Endothelial cell of umbilical vein (primary cell): ENCODE data around the gene SYAP1. TPM values are rescaled to one million over a fixed set of nuclear protein-coding genes. Genes with fewer than 3 reads are reported as not detected.

Source experiments
- BruUV-seq: library from RNA; stranded (reverse); fragments of 400-500 nt; replicated peaks from 2 replicates; lab custom pipeline; 2021; lab: Mats Ljungman, UMichigan
- CTCF ChIA-PET: fragments of 300-600, 350-600 bp; sonication (Branson Sonifier 250); formaldehyde crosslinking; loops from one replicate; lab custom pipeline; 2021; ENCODE audit warnings: antibody characterized with exemption, inconsistent platforms; lab: Charles Lee
- POLR2A ChIA-PET: fragments of 300-600, 350-600 bp; sonication (Branson Sonifier 250); formaldehyde crosslinking; loops from one replicate; lab custom pipeline; 2021; ENCODE audit warnings: antibody characterized with exemption, inconsistent platforms; lab: Charles Lee
- DNase-seq: peaks from one replicate; pipeline ENCODE4 v3.0.0-alpha.2; 2011; ENCODE audit warnings: low read depth, low spot score
- FAIRE-seq: peaks from 2 replicates; lab custom pipeline; 2011; peaks lifted over from hg19 to GRCh38; lab: Jason Lieb, UNC
- H2AFZ ChIP-seq: 2 replicates; pipeline ENCODE4 v1.6.0; 2012; ENCODE audit warnings: low read depth, low read length, control low read depth, inconsistent platforms
- H3K27ac ChIP-seq: 2 replicates; pipeline ENCODE4 v1.5.1; 2011; ENCODE audit warnings: low read depth, mild to moderate bottlenecking, control low read depth, low read length, moderate library complexity; ENCODE audit not compliant: insufficient read depth
- H3K27me3 ChIP-seq, 2 experiments: 2 replicates each; pipeline versions ENCODE4 v1.6.0 to v1.6.1; 2011; ENCODE audit warnings: low read length in 2 of 2, mixed read lengths in 1 of 2; ENCODE audit not compliant: control insufficient read depth in 2 of 2, insufficient read depth in 2 of 2
- H3K36me3 ChIP-seq, 2 experiments: 2 replicates in 1 of 2; 3 replicates in 1 of 2; pipeline ENCODE4 v1.5.1; 2011; ENCODE audit warnings: low read length in 2 of 2, mild to moderate bottlenecking in 1 of 2, moderate library complexity in 1 of 2; ENCODE audit not compliant: control insufficient read depth in 2 of 2, insufficient read depth in 2 of 2; ENCODE audit errors: extremely low read depth in 1 of 2
- H3K4me1 ChIP-seq: 3 replicates; pipeline ENCODE4 v1.5.1; 2011; ENCODE audit warnings: mild to moderate bottlenecking, low read length; ENCODE audit not compliant: control insufficient read depth, insufficient read depth; ENCODE audit errors: extremely low read depth
- H3K4me2 ChIP-seq: 2 replicates; pipeline ENCODE4 v1.6.1; 2011; ENCODE audit warnings: low read length, control low read depth, mixed read lengths; ENCODE audit not compliant: insufficient read depth
- H3K4me3 ChIP-seq, 3 experiments: fragments of 200-600 bp in 1 of 3; sonication (generic), shearing (Covaris generic) in 1 of 3; replicated peaks in 1 of 3; 2 replicates each; pipeline ENCODE4 v1.5.1; 2011 to 2016; ENCODE audit warnings: control low read depth in 3 of 3, low read length in 3 of 3, mild to moderate bottlenecking in 2 of 3, inconsistent platforms in 1 of 3, low read depth in 1 of 3, moderate library complexity in 1 of 3; ENCODE audit not compliant: insufficient read depth in 1 of 3
- H3K79me2 ChIP-seq: 2 replicates; pipeline ENCODE4 v1.6.0; 2012; ENCODE audit warnings: low read length, inconsistent platforms; ENCODE audit not compliant: control insufficient read depth, insufficient read depth
- H3K9ac ChIP-seq: replicated peaks from 2 replicates; pipeline ENCODE3; 2011; ENCODE audit warnings: low read length, control low read depth; ENCODE audit not compliant: insufficient read depth; ENCODE audit errors: extremely low read depth
- H3K9me1 ChIP-seq: replicated peaks from 3 replicates; pipeline ENCODE4 v1.6.0; 2011; ENCODE audit warnings: mild to moderate bottlenecking, low read length; ENCODE audit not compliant: control insufficient read depth, insufficient read depth; ENCODE audit errors: extremely low read depth
- H3K9me3 ChIP-seq: replicated peaks from 2 replicates; pipeline ENCODE4 v1.5.1; 2012; ENCODE audit warnings: low read length, inconsistent platforms; ENCODE audit not compliant: control insufficient read depth, insufficient read depth
- H4K20me1 ChIP-seq: replicated peaks from 2 replicates; pipeline ENCODE3; 2011; ENCODE audit warnings: mild to moderate bottlenecking, low read length; ENCODE audit not compliant: control insufficient read depth, insufficient read depth; ENCODE audit errors: extremely low read depth
- EZH2 ChIP-seq: IDR thresholded peaks from 2 replicates; pipeline ENCODE4 v1.6.1; 2012; ENCODE audit warnings: borderline replicate concordance, low read depth, mild to moderate bottlenecking, moderate library complexity, low read length, inconsistent platforms; ENCODE audit not compliant: severe bottlenecking
- FOS ChIP-seq: IDR thresholded peaks from 2 replicates; pipeline ENCODE4 v1.6.1; 2011; ENCODE audit warnings: mild to moderate bottlenecking, low read length, moderate library complexity, borderline replicate concordance; ENCODE audit not compliant: insufficient read depth
- GATA2 ChIP-seq: IDR thresholded peaks from 2 replicates; pipeline ENCODE4 v1.7.0; 2011; ENCODE audit warnings: low read depth, mild to moderate bottlenecking, moderate library complexity, mixed read lengths, low read length; ENCODE audit not compliant: insufficient read length, insufficient read depth
- JUN ChIP-seq: IDR thresholded peaks from 2 replicates; pipeline ENCODE4 v1.6.1; 2011; ENCODE audit warnings: borderline replicate concordance, low read depth; ENCODE audit not compliant: insufficient read length, insufficient read depth
- MYC ChIP-seq: IDR thresholded peaks from one replicate; pipeline ENCODE4 v1.6.1; 2011; ENCODE audit warnings: mild to moderate bottlenecking, low read depth, low read length
- POLR2A ChIP-seq: IDR thresholded peaks from 2 replicates; pipeline ENCODE4 v1.6.1; 2012; ENCODE audit warnings: low read depth, mild to moderate bottlenecking, control low read depth, low read length
- POLR2AphosphoS5 ChIP-seq: IDR thresholded peaks from 2 replicates; pipeline ENCODE4 v1.6.1; 2012; ENCODE audit warnings: low read depth, mild to moderate bottlenecking, control low read depth, low read length, moderate library complexity; ENCODE audit not compliant: insufficient read depth
- dilution Hi-C: fragments of 300-500 bp; cut with MboI; formaldehyde crosslinking; loops from one replicate; pipeline ENCODE4 v1.15.0; 2019; ENCODE audit warnings: low sequenced_read_pairs; ENCODE audit not compliant: extremely low pct_ligation_motif_present
- intact Hi-C: fragments of 100-400 bp; cut with micrococcal nuclease; formaldehyde crosslinking; loops from one replicate; pipeline ENCODE4 v1.10.0; 2022
- polyA plus RNA-seq, 4 experiments: library from polyadenylated mRNA; depleted of rRNA in 3 of 4; stranded (reverse) in 3 of 4; unstranded in 1 of 4; fragments of >200 nt; gene quantifications; 2 replicates each; pipeline versions ENCODE4 v1.2.1 to v1.2.3, GENCODE V29; 2011 to 2012; ENCODE audit warnings: missing spikeins in 1 of 4
- total RNA-seq: library from RNA; stranded (reverse); gene quantifications from 2 replicates; pipeline ENCODE4 v1.2.3, GENCODE V29; 2021
- TF ChIP-seq, protein P1 (sequence below): IDR thresholded peaks from 2 replicates; pipeline ENCODE4 v1.6.1; 2011; ENCODE audit not compliant: insufficient read depth, insufficient read length
- TF ChIP-seq, protein P2 (sequence below), 2 donors: IDR thresholded peaks; 1 replicate in 1 of 2; 2 replicates in 1 of 2; pipeline ENCODE4 v1.5.1; 2011; ENCODE audit warnings: low read length in 2 of 2, mild to moderate bottlenecking in 2 of 2, moderate library complexity in 2 of 2, control low read depth in 1 of 2, inconsistent platforms in 1 of 2, low read depth in 1 of 2; ENCODE audit not compliant: insufficient read depth in 1 of 2; ENCODE audit errors: extremely low read depth in 1 of 2

The SYAP1 gene
- total and polyA plus RNA-seq, 2 donors (not counting 3 experiments of a cell fraction or from before 2014, with no cell fraction given): 3.4 to 21.9 TPM

DNA sequence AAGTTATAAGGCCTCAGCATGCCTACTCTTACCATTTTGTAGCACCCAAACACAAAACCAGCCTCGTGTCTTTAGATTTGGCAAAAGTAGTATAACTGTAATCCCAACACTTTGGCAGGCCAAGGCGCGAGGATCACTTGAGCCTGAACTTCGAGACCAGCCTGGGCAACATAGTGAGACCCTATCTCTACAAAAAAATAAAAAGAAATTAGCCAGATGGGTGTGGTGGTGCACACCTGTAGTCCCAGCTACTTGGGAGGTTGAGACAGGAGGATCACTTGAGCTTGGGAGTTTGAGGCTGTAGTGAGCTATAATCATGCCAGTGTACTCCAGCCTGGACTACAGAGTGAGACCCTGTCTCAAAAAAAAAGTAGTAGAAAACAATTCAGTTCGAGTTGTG is 17.6 kb downstream of the SYAP1 start:
- TF ChIP-seq GATA2 (no peak), MYC (no peak), FOS (no peak), POLR2AphosphoS5 (no peak), JUN (no peak), POLR2A (no peak), EZH2 (no peak)
- TF ChIP-seq, protein P1, sequence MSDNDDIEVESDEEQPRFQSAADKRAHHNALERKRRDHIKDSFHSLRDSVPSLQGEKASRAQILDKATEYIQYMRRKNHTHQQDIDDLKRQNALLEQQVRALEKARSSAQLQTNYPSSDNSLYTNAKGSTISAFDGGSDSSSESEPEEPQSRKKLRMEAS: no peak
- TF ChIP-seq, protein P2, sequence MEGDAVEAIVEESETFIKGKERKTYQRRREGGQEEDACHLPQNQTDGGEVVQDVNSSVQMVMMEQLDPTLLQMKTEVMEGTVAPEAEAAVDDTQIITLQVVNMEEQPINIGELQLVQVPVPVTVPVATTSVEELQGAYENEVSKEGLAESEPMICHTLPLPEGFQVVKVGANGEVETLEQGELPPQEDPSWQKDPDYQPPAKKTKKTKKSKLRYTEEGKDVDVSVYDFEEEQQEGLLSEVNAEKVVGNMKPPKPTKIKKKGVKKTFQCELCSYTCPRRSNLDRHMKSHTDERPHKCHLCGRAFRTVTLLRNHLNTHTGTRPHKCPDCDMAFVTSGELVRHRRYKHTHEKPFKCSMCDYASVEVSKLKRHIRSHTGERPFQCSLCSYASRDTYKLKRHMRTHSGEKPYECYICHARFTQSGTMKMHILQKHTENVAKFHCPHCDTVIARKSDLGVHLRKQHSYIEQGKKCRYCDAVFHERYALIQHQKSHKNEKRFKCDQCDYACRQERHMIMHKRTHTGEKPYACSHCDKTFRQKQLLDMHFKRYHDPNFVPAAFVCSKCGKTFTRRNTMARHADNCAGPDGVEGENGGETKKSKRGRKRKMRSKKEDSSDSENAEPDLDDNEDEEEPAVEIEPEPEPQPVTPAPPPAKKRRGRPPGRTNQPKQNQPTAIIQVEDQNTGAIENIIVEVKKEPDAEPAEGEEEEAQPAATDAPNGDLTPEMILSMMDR (IDR thresholded peaks at IDR 0.05; ENCODE audit: extremely low read depth in 1 of 2, insufficient read depth in 1 of 2, low read depth in 1 of 2, low read length in 2 of 2): no peak
- Histone ChIP-seq H3K79me2 (peaks cover 2% of the 10 kb centered on the region), H3K27ac (no peak overlapping the region), H4K20me1 (no peaks in the 10 kb centered on the region), H3K9me1 (no peaks in the 10 kb centered on the region), H3K4me2 (no peak overlapping the region), H3K4me3 (no peak overlapping the region), H3K9ac (no peak overlapping the region), H3K9me3 (no peaks in the 10 kb centered on the region), H3K27me3 (no peaks in the 10 kb centered on the region), H3K4me1 (peaks cover 6% of the 10 kb centered on the region), H3K36me3 (peaks cover 0 to 4% of the 10 kb centered on the region in 2 experiments), H2AFZ (no peak overlapping the region)
- dilution Hi-C loops: no loop called here
- ChIA-PET CTCF (no interaction called here), POLR2A (no interaction called here)
- no TSS peak for BruUV-seq
- FAIRE-seq (no peak), DNase-seq (no peak)
- intact Hi-C loops: no loop called here
